Left hindlimb (tissue), 1 donor: ENCODE data around the gene LSS.
"Not testable (repeated sequence)": the region's sequence is repeated elsewhere in the genome, so short reads cannot be mapped to it uniquely, and the experiment has no call there.

Experiments used
- DNase-seq: peaks from one replicate; pipeline ENCODE4 v3.0.0-alpha.2; 2018

LSS gene

DNA sequence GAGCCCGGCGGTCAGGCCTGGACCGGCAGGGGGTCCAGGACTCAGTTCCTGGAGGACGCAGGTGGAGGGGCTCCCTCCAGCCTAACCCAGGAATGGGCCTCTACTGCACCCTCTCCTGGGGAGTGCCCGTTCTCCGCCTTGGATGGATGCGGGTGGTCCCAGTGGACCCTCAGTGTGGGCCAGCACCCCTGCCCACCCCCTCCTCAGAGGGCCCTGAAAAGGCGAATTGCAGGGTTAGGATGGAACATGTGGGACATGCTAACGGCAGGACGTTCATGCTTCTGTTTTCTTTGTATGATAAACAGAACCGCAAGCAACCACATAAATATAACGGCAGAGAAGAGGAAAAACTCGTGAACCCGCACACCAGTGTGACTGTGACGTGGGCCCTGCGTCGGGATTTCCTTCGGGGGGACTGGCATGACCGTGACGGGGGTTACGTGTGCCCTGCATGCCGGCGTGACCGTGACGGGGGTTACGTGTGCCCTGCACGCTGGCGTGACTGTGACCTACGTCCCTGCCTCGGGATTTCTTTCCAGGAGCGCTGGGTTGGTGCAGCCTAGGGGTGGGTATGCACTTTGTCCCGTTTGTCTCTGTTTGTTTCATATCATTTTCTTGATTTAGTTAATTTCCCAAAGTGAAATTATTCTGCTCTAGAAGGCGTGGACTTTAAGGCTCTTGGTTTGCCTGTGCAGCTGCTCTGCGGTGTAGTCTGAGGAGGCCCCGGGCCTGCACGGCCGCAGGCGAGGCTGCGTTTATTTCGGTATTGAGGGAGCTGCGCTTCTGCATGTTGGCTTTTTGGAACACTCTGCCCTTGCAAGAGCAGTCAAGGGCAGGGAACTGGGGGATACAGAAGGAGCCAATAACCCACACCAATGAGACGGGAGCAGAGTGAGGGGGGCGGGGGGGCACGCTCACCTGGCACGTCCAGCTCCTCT is 76.3 kb downstream of the LSS start:
- peak; percentile 16 for DNase-seq

DNA sequence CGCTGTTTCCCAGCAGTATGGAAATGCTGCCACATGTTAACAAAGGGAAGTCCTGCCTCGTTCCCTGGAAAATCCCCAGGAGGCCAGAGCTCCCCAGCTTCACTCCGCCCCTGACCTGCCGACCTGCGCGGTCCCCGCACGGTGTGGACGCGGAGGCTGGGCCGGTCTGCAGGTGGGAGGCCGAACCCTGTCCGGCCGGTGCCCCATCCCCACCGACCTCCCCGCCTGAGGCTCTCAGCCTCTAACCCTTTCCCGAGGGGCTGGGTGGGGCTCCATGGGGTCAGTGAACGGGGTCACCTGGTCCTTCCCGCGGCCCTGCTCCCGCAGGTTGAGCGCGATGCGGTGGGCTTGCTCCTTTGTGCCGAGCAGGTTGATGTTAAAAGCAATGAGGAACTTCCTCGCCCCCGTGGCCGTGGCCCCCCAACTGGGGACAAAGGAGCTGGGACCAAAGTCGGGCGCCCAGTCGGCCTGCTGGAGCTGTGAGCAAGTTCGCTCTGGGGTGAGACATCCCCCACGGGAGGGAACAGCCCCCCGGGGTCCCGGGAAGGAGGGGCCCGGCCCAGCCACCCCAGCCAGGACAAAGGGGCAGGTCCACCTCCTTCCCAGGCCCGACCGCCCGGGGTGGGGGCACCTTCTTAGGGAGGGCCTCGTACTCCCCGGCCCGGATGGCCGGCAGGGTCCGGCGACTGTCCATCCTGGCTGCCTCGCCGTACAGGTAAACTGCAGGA is 77.1 kb downstream of the LSS start:
- DNase-seq: peak; percentile 29

DNA sequence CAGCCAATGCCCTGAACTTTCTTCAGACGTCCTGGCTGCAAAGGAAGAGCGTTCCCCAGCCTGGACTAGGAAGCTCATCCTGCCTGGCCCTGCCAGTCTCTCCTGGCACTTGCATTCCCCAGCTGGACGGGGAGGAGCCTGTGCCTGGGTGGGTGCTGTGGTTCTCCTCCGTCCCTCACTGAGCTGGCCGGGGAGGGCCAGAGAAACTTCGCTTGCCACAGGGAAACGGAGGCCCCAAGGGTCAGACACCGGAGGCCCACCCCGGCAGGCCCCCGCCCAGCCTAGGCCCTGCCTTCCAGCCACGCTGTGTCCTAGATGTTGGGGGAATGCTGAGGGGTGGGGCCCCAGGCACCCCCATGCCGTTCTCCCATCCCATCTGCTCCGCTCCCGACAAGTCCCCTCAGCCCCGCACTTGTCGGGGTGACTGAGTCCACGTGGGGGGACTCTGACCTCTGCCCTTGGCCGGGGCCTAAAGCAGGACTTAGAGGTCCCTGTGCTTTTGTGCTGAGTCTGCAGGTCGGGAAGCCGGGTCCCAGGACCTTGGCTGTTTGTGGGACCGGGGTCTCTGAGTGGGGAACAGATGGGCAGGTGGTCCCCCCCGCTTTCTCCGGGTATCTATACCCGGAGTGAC is 78.0 kb downstream of the LSS start:
- DNase-seq: peak; percentile 26

DNA sequence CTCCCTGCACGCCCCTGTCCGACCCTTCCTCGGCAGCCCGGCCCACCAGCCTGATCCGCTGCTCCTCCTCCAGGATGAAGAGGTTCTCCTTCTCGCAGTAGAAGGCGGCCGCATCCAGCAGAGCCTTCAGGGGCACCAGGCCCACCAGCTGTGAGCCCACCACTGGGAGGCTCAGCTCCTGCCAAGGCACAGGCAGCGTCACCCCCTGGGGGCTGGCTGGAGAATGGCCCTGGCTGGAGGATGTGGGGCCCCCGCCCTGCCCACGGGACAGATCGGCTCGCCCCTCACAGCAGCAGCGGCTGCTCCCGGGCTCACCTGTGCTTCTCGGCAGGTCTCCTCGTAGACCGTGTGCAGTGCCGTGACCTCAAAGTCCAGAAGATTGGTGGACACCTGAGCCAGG is 78.5 kb downstream of the LSS start:
- DNase-seq: peak; percentile 20

DNA sequence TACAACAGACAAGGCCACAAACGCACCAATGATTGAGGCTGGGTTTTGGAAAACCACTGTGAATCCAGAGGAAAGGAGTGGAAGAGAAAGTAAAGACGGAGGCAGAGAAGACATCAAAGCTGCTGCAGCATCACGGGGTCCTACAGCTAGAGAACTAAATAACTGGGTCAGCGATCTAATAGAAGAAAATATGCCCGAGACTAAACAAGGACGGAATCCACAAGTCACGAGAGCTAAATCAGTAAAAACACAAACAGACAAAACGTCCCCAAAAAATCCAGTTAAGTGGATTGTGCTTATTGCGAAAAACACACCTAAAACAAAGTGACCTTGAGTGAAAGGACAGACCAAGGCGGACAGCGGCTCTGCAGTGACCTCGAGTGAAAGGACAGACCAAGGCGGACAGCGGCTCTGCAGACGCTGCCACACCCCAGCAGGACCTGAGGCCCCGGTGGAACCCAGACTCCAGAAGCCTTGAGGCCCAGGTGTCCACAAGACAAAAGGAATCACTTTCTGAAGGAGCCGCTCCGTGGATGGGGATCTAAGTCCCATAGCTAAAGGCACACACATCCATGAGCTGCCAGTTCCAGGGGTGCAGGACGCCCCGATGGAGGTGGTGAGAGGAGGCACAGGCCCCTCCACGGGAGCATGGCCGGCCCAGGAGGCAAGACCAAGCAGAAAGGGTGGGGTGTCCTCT is 79.2 kb downstream of the LSS start:
- peak; percentile 7 for DNase-seq

DNA sequence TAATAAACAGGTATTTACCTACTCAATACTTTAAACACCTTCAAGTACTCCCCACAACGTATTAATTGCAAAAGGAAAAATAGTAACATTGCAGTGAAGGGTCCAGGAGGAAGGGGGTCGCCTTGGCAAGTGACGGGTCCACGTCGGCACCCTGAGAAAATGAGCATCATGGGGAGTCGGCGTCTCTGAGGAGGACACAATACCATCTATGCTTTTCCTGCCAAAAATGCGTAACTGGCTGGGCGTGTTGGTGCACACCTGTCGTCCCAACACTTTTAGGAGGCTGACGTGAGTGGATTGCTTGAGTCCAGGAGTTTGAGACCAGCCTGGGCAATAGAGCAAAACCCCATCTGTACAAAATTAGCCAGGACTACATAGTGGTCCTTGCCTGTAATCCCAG is 80.5 kb downstream of the LSS start:
- DNase-seq: peak; percentile 6

DNA sequence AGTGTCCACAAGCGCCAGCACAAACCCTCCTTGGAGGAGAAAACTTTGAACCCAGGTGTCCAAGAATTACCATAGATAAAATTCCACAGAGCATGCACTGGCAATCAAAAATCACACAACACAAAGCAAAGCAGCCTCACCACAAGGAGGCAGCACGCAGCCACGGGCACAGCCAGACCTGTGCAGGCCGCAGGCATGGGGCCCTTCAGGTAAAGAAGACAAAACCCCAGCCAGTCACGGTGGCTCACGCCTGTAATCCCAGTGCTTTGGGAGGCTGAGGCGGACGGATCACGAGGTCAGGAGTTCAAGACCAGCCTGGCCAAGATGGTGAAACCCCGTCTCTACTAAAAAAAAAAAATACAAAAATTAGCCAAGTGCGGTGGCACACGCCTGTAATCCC is 81.1 kb downstream of the LSS start:
- DNase-seq: peak; percentile 16

DNA sequence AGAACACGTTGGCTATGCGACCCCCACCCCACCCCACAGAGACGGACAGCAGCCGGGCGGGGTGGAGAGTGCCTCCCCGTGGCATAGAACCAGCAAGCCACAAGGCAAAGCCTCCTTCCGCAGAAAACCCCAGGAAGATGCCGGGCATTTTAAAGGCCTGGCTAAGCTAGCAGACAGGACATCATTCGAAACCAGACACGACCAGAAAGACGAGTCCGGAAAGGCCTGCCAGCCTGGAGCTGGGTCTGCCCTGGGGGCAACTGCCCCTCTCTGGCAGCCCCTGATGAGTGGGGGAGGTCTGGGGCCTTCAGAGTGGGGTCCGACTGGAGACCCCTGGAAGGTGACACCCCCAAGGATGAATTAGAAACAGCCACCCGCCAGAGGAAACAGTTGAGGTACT is 81.7 kb downstream of the LSS start:
- peak; percentile 19 for DNase-seq

DNA sequence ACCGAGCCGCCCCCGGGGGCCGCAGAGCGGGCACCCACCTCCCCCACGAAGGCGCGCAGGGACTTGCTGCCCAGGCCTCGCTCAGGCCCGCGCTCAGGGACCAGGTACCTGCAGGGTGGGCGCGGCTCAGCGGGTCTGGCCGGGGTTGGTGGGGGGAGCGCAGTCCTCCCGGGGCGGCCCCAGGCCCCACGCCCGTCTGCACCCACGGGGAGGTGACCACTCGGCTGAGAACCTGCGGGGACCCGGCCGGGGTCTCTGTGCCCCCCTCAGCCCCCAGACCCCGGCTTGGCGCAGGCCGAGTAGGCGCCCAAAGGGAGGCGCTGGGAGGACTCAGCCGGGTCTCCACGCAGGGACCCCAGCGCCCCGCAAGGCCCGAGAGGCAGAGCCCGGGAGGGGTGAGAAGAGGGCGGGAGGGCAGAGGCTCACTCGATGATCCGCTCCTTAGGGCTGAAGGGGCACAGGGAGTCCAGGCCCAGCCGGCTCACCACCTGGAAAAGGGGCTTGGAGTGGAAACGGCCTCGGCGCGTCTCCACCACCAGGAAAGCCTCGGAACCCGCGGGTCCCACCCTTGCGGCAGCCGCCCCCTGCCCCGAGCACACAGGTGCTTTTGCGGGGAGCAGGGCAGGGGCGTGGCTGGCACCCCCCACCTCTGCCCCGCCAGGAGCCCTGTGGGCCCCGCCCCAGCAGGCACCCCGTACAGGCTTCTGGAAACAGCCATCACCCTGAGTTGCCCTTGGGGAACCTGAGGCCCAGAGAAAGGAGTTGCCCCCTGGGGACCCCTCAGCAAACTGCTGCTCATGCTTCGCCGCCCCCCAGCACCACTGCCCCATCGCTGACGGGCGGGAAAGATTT is 82.5 kb downstream of the LSS start:
- DNase-seq: peak; percentile 31

DNA sequence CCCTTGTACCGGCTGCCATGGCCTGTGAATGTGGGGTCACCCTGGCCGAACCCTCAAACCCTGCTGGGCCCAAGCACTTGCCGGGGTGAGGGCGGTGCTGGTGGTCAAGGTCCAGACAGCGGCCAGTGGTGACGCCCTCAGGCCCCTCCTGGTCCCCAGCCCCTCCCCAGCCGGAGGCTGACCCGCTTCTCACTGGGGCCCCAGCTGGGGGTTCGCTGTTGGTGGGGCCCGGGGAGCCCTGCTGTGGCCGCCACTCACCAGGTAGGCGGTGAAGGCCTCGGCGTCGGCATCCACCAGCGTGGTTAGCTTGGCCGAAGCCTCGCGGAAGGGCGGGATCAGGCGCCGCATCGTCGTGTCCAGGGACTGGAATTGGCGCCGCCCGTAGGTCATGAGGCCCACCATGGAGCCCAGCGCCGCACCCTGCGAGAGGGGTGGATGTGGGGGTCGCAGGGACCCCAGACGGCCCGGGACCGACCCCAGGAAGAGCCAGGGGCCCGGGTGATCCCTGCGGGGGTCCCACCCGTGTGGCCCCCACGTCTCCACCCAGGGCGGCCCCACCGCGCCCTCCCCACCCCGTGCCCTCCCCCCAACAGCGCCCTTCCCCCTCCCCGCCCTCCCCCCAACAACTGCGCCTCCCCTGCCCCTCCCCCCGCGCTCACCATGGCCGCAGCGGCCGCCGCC is 83.3 kb downstream of the LSS start:
- DNase-seq: peak; percentile 17

DNA sequence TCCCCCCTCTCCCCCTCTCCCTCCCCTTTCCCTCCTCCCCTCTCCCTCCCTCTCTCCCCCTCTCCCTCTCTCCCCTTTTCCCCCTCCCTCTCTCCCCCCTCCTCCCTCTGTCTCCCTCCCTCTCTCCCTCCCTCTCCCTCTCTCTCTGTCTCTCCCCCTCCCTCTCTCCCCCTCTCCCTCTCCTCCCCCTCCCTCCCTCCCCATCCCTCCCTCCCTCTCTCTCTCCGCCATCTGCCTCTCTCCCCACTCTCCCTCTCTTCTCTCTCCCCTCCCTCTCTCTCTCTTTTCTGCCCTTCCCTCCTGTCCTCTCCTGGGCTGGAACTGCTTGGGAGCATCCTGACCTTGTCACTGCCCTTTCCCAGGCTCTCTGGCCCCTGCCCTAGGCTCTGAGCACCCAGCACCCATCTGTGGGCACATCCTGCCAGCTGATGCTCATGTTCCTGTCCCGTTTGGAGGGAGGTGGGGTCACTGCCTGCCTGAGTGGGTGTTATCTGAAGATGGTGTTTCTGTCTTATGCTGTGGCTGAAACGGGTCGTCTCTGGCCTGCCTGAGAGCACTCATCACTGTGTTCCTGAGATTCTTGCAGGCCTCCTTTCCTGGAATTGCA is 84.0 kb downstream of the LSS start:
- DNase-seq: peak; percentile 21

DNA sequence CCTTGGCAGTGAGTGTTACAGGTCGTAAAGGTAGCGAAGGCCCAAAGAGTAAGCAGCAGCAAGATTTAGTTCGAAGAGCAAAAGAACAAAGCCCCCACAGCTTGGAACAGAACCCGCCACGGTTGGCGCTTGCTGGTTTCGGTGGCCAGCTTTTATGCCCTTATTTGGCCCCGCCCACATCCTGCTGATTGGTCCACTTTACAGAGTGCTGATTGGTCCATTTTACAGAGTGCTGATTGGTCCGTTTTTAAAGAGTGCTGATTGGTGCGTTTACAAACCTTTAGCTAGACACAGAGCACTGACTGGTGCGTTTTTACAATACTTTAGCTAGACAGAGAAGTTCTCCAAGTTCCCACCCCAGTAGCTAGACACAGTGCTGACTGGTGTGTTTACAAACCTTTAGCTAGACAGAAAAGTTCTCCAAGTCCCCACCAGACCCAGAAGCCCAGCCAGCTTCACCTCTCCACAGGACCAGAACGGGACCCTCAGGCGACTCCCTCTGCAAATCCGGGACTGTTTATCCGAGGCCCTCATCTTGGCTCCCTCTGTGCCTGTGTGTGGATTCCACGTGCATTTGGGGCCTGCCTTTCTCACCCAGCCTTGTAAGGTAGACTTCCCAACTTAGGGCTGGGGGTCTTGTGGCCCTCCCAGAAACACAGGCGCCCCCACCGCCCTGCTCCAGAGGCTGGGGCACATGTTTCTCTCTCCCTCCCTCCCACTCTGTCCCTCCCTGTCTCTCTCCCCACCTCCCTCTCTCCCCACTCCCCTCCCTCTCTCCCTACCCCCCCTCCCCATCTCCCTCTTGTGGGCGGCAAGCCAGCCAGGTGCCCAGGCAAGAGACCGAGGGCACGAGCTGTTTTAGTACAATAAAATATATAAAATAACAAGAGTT is 85.7 kb downstream of the LSS start:
- DNase-seq: peak; percentile 18

DNA sequence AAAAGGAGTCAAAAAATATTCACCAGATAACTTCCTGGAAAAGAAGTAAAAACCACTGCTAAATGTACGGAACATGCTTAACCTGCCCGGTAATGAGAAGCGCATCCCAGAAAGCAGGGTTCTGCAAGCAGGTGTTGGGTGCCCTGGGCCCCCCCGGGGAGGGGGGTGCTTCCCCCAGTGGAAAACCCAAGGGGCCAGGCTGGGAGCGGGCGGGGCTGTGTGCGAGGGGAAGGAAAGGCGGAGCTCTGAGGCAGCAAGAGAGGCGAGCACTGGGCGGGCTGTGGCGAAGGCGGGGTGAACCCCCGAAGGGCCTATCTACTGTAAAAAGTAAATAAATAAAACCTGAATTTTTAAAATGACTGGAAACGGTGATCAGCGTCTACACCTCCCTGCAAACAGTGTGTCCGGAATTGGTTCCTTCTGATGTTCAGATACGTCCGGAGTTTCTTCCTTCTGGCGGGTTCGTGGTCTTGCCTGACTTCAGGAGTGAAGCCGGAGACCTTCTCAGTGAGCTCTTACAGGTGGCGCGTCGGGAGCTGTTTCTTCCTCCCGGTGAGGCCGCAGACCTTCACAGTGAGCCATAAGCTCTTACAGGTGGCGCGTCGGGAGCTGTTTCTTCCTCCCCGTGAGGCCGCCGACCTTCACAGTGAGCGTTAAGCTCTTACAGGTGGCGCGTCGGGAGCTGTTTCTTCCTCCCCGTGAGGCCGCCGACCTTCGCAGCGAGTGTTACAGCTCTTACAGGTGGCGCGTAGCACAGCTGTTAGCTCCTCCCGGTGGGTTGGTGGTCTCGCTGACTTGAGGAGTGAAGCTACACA is 86.6 kb downstream of the LSS start:
- DNase-seq: peak; percentile 24

DNA sequence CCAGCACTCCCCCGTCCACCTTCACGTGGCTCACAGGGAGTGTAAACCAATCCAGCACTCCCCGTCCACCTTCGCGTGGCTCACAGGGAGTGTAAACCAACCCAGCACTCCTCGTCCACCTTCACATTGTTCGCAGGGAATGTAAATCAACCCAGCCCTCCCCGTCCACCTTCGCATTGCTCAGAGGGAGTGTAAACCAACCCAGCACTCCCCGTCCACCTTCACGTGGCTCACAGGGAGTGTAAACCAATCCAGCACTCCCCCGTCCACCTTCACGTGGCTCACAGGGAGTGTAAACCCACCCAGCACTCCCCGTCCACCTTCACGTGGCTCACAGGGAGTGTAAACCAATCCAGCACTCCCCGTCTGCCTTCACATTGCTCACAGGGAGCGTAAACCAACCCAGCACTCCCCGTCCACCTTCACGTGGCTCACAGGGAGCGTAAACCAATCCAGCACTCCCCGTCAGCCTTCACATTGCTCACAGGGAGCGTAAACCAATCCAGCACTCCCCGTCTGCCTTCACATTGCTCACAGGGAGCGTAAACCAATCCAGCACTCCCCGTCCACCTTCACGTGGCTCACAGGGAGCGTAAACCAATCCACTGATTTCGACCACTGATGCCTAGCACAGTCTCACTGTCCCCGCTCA is 88.1 kb downstream of the LSS start:
- not testable (repeated sequence) for DNase-seq

DNA sequence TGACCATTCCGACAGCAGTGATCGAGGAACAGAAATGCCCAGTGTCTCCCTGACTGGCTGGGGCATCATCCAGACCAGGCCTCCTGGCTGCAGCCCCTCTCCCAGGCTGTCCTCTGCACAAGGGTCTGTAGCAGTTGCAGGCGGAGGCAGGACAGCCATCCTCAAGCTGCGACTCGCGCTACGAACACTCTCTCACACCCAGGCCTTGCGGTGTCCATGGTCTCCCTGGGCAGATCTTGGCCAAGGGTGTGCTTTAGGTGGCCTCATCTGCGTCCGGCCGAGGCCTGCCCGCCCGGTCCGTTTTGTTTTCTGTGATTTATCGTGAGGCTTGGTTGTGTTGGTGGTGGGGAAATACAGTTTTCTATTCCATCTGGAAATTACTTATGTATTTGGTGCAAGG is 88.9 kb downstream of the LSS start:
- no peak for DNase-seq

DNA sequence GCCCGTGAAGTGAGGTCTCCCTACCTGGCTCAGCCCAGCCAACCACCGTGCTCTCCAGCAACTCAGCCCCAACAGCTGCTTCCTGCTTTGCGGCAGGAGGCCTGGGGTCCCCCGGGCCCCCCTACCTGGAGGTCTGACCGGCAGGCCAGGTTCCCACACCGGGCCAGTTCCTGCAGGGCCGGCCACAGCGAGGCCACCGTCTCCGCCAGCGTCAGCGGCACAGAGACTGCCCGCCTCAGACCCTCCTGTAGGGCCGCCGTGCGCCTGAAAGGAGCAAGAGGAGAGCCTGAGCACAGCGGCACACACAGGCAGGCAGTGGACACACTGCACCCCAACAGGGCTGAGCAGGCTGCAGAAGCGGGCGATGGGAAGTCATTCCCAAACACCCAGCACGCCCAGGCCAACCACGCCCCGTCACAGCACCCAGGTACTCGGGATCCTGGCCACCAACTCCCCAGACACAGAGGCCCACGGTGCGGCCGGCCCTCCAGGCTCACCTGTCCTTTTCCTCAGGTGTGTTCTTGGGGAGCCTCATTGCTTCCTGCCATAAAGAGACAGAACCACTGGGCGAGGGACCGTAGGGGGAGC is 90.1 kb downstream of the LSS start:
- peak; percentile 34 for DNase-seq
